ENCODE data around the gene PRKAG2. TPM values are rescaled to one million over a fixed set of nuclear protein-coding genes. Genes with fewer than 3 reads are reported as not detected.

The PRKAG2 gene
- total and polyA plus RNA-seq, 8 donors = 7.4 to 16.7 (median 9.2) TPM

DNA sequence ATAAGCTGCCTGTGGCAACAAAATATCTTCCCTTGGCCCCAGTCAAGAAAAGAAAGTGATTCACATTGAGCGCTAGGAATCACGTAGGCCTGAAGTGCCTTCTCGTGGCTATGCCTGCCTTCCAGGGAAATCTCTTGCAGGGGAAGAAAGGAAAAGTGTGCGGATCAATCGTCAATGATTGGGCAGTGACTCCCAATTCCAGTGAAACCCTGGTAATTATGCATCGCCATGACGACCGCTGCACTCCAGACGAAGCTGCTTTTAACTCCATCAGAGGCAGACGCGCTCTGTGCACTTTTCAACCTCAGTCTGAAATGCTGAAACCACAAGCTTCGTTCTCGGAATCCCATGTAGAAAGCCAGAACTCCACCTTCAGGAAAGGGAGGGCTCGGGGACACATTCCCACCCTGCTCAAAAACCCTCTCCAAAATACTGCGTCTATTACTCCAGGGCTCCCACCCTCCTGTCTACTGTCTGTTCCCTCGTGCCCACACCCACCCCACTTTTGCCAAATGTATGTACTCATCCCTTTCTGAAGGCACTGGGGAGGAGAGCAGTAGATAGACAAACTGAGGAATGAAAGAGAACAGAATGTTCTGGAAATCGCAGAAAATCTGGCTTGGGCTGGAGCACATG lies 24.2 kb upstream of the PRKAG2 start:
- Histone ChIP-seq H3K27me3 (no peaks in the 10 kb centered on the region), H3K9me3 (no peaks in the 10 kb centered on the region), H3K36me3 (no peaks in the 10 kb centered on the region), H3K4me1 (peaks cover 0 to 4% (median 0%) of the 10 kb centered on the region in 3 donors), H3K27ac (no peak overlapping the region), H3K4me3 (no peak overlapping the region)
- ATAC-seq = peak in 3 of 4 donors; percentile 9 to 44 (median 17)
- intact Hi-C loops (cut with DNase I) = no loop called here
- 78 to 79% methylated on average over 17 of the region's 17 CpGs for WGBS, 2 donors
- TF ChIP-seq, protein P1, sequence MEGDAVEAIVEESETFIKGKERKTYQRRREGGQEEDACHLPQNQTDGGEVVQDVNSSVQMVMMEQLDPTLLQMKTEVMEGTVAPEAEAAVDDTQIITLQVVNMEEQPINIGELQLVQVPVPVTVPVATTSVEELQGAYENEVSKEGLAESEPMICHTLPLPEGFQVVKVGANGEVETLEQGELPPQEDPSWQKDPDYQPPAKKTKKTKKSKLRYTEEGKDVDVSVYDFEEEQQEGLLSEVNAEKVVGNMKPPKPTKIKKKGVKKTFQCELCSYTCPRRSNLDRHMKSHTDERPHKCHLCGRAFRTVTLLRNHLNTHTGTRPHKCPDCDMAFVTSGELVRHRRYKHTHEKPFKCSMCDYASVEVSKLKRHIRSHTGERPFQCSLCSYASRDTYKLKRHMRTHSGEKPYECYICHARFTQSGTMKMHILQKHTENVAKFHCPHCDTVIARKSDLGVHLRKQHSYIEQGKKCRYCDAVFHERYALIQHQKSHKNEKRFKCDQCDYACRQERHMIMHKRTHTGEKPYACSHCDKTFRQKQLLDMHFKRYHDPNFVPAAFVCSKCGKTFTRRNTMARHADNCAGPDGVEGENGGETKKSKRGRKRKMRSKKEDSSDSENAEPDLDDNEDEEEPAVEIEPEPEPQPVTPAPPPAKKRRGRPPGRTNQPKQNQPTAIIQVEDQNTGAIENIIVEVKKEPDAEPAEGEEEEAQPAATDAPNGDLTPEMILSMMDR (IDR thresholded peaks at IDR 0.05) = no peak
- peak in 1 of 6 donors; percentile 11 for DNase-seq
- FAIRE-seq = no peak

DNA sequence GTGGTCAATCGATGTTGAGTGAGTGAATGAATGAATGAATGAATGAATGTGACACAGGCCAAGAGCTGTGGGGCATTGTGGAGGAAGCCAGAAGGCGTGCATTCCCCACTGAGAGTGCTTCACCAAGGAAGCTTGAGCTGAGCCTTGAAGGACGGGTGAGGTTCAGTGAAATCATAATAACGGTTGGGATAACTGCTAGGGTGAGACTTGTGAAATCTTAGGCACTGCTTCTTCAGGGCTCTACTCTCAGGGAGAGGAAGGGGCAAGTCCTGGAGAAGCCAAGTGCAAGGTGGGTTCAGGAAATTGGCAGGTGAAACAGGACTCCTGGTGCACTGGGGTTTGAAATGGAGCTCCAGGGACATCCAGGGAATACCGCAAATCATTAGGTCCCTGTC lies 23.7 kb upstream of the PRKAG2 start:
- intact Hi-C loops (cut with DNase I) = no loop called here
- ATAC-seq = no peak
- H3K9me3 ChIP-seq = no peaks in the 10 kb centered on the region
- no peak overlapping the region for H3K4me3 ChIP-seq
- no peak for FAIRE-seq
- TF ChIP-seq, protein P1 (IDR thresholded peaks at IDR 0.05) = no peak
- DNase-seq = no peak
- no peaks in the 10 kb centered on the region for H3K27me3 ChIP-seq
- WGBS, 2 donors = 70 to 72% methylated on average over 5 of the region's 5 CpGs
- no peaks in the 10 kb centered on the region for H3K36me3 ChIP-seq
- H3K4me1 ChIP-seq = peaks cover 0 to 4% (median 0%) of the 10 kb centered on the region in 3 donors
- H3K27ac ChIP-seq = no peak overlapping the region

DNA sequence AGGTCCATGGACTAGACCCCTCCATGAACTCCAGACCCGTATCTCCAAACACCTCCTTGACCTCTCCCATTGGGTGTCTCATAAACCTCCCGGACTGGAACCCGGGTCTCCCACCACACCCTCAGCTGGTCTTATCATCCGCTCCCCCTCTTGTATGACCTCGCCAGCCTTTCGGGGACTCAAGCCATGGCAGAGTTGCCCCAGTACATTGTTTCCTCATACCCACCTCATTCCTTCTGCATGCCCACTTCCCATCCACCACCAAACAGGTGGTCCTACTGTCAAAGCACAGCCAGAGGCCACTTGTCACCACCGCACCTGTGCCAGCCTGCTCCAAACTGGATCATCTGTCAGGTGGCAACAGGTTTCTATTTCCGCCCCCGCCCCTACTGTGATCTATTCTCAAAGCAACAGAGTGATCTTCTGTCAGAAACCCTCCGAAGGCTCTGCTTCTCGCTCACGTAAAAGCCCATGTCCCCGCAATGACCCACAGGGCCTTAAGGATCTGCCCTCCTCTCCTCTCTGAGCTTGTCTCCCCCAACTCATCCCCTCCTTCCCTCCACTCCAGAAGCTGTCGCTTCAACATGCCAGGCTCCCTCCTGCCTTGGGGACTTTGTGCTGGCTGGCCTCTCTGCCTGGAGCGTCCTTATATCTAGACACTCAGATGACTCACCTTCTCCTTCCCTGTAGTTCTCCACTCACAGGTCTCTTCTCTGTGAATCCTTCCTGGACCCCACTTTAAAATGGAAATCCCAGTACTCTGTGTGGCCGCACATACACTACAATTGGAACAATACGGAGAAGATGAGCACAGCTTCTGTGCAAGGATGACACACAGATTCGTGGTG lies 22.8 kb upstream of the PRKAG2 start:
- FAIRE-seq (no peak), ATAC-seq (no peak), DNase-seq (peak in 1 of 6 donors; percentile 11)
- Histone ChIP-seq H3K36me3 (no peaks in the 10 kb centered on the region), H3K27ac (no peak overlapping the region), H3K4me1 (peaks cover 0 to 4% (median 0%) of the 10 kb centered on the region in 3 donors), H3K4me3 (no peak overlapping the region), H3K27me3 (no peaks in the 10 kb centered on the region), H3K9me3 (no peaks in the 10 kb centered on the region)
- intact Hi-C loops (cut with DNase I) = no loop called here
- TF ChIP-seq, protein P1 (IDR thresholded peaks at IDR 0.05) = no peak
- 88 to 89% methylated on average over 18 of the region's 18 CpGs for WGBS, 2 donors

DNA sequence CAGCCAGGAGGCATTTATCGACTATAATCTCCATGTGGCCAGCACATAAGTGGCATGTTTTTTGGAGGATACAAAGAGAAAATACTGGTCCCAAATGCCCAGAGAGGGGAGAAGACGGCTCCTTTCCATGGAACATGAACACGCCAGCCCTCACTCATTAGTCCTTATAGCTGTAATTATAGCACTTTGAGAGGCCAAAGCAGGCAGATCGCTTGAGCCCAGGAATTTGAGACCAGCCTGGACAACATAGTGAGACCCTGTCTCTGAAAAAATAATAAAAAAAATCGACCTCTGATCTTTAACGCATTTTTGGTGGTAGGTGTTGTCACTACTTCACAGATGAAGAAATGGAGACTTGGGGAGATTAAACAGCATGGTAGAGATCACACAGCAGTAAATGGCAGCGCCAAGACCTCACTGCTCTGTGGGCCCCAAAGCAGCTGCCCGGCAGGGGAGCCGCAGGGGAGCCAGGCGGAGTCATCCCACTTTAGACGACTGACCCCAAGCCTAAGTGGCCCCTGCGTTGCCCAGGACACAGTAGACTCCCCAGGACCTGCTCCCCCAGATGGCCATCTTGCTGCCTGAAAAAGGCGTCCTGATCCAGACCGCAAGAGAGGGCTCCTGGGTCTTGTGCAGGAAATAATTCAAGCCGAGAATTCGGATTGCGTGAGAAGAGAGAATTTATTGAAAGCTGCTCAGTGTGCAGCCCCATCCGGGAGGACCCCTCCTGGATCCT lies 21.2 kb upstream of the PRKAG2 start:
- ATAC-seq (no peak), DNase-seq (peak in 1 of 6 donors; percentile 8), FAIRE-seq (no peak)
- H3K9me3 ChIP-seq = no peaks in the 10 kb centered on the region
- peaks cover 0 to 4% (median 0%) of the 10 kb centered on the region in 3 donors for H3K4me1 ChIP-seq
- intact Hi-C loops (cut with DNase I) = no loop called here
- 87 to 90% methylated on average over 18 of the region's 18 CpGs for WGBS, 2 donors
- H3K27ac ChIP-seq = no peak overlapping the region
- H3K27me3 ChIP-seq = no peaks in the 10 kb centered on the region
- no peaks in the 10 kb centered on the region for H3K36me3 ChIP-seq
- TF ChIP-seq, protein P1 (IDR thresholded peaks at IDR 0.05) = no peak
- H3K4me3 ChIP-seq = no peak overlapping the region
